GM18502 (cell line): Measurements from ENCODE around the gene P2RX5.

Experiments
- ATAC-seq: cut with Tn5 transposase; IDR thresholded peaks from one replicate; pipeline ENCODE4 v1.9.1; 2021; ENCODE audit warnings: mild to moderate bottlenecking; ENCODE audit not compliant: unreplicated experiment, poor library complexity

The P2RX5 gene

DNA sequence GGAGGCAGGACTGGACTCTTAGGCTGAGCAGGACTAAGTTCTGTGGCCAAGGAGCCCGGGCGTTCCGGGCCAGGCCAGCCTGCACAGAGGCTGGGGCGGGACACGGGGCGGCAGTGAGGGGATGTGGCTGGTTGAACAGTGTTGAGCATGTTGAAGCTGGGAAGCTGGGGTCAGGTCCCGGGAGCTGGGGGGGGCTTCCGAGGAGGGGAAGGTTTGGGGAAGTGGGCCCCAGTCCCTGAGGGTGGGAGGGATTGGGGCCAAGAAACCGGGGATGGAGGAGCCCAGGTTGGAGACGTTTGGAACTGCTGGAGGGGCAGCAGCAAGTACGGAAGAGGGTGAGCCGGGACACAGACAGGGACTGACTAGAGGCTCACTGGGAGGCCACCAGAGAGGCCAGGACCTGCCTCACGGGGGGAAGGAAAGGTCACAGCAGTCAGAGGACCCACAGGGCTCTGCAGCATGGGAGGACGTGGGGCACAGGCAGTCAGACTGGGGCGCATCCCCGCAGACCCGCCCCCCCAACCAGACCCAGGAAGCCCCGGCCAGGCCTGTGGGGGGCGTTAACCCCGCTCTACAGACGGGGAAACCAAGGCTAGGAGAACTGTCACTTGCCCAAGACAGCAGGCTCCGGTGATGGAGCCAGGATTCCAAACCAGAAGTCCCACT is 37.0 kb downstream of the P2RX5 start:
- no peak for ATAC-seq

GRCh38 chr17:3657874-3658783 is 37.8 kb downstream of the P2RX5 start:
- no peak for ATAC-seq

DNA sequence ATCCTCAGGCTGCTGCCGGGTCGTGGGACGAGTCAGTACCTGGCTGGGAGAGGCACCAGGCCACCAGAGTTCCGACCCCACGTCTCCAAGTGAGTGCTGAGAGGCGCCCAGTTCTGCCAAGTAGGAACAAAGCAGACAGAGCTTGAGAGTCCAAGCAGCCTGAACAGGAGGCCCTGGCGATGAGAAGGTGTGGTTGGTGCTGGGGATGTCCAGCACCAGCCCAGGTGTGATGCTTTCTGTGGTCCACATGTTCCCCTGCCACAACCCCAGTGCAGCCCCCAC is 38.4 kb downstream of the P2RX5 start:
- no peak for ATAC-seq

- no peak for ATAC-seq
Measured at GRCh38 chr17:3656755-3657587, 39.0 kb downstream of the P2RX5 start.

DNA sequence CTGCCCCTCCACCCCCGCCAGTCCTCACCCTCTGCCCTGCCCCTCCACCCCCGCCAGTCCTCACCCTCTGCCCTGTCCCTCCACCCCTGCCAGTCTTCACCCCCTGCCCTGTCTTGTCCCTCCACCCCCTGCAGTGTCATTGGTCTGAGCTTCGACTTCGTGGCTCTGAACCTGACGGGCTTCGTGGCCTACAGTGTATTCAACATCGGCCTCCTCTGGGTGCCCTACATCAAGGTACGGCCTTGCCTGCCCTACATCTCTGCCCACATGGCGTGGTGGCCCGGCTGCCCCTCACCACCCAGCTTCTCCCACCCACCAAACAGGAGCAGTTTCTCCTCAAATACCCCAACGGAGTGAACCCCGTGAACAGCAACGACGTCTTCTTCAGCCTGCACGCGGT is 39.6 kb downstream of the P2RX5 start:
- no peak for ATAC-seq

DNA sequence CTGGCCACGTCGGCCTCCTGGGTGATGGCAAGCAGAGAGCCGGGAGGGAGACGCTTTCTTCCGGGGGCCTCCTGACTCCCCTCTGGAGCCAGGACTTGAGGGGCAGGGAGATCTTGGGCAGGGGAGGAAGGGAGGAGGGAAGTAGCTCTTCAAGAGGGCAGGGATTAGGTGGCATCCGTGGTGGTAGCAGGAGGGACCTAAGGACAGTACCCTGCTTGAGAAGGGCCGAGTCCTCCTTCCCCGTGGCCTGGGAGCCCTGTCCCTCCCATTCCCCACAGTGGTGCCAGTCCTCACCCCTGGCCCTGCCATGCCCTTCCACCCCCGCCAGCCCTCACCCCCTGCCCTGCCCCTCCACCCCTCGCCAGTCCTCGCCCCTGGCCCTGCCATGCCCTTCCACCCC is 40.2 kb downstream of the P2RX5 start:
- ATAC-seq: no peak

- no peak for ATAC-seq
Measured at GRCh38 chr17:3647769-3648555, 48.0 kb downstream of the P2RX5 start.

GRCh38 chr17:3647251-3647650 is 48.7 kb downstream of the P2RX5 start:
- no peak for ATAC-seq

DNA sequence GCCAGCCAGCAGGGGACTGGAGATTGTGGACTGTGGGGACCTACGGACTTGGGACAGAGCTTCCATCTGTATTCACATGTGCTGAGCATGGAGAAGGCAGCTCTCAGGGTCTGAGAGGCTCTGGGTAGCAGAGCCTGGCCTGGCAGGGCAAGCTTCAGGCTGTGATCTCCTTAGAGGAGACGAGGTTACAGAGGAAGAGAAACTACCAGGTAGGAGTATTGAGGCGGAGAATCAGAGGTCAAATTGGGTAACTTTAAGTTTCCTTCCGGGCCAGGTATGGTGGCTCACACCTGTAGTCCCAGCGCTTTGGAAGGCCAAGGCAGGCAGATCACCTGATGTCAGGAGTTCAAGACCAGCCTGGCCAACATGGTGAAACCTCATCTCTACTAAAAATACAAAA is 50.6 kb downstream of the P2RX5 start:
- no peak for ATAC-seq

GRCh38 chr17:3643889-3644349 is 52.0 kb downstream of the P2RX5 start:
- ATAC-seq: no peak

- no peak for ATAC-seq
Measured at GRCh38 chr17:3641717-3642486, 54.1 kb downstream of the P2RX5 start.

- ATAC-seq: no peak
Measured at GRCh38 chr17:3641014-3641413, 54.9 kb downstream of the P2RX5 start.

DNA sequence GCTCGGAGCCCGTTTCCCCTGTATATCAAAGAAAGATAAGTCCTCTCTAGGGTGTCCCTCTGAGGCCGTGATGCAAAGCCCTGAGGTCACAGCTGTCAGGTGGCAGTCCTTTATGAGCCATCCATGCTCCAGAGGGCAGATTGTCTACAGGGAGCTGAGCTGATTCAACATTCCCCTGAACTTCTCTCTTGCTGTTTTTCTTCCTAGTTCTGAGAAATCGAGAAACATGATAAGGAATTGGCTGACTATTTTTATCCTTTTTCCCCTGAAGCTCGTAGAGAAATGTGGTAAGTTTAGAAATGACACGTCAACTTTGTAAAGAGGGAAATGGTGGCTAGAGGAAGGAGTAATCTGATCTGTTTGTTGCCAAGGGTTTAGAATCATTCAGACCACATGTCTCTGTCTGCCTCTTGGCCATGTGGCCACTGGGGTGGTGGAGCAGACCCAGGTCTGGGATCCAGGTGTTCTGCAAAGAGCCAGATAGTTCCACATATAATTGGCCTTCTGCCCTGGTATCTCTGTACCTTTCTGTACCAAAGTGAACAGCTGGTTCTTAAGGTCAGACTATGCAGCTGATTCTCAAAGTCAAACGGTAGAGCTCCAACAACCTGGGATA is 55.9 kb downstream of the P2RX5 start:
- no peak for ATAC-seq

GRCh38 chr17:3636908-3637373 is 59.0 kb downstream of the P2RX5 start:
- ATAC-seq: peak; percentile 7

- ATAC-seq: peak; percentile 92
Measured at GRCh38 chr17:3636154-3636907, 59.6 kb downstream of the P2RX5 start, which contains the start of the genes CTNS and SHPK. CTNS (plus strand) TSS chr17:3636760; CDS start chr17:3640207, 3,447 bp downstream. SHPK (minus strand) TSS chr17:3636250; CDS start chr17:3636219, 31 bp downstream.

DNA sequence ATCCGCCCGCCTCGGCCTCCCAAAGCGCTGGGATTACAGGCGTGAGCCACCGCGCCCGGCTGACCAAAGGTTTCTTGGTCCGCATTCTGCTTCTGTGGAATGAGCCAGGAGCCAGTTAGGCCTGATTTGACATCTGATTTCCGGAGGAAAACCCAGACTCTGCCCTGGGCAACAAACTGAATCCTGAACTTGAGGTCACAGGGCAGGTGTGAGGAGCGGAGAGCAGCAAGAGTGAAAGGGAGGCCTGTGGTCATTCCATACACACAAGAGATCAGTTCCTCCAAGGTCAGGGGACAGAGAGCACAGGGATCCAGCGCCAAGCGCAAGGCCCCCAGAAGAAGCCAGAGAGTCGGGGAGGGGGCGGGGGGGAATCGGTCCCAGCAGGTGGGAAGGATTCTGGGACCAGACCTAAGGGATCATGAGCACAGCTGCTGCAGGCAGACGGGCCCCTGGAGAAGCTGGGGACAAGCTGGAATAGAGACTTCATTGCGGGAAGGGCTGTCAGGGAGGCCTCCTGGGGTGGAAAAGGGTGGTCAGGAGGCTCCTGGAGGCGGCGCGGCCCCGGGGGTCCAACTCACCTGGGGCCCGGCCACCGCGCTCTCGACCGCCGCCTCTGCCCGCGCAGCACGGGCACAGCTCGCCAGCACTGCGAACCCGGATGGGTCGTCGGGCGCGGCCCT is 60.3 kb downstream of the P2RX5 start:
- ATAC-seq: peak; percentile 26

DNA sequence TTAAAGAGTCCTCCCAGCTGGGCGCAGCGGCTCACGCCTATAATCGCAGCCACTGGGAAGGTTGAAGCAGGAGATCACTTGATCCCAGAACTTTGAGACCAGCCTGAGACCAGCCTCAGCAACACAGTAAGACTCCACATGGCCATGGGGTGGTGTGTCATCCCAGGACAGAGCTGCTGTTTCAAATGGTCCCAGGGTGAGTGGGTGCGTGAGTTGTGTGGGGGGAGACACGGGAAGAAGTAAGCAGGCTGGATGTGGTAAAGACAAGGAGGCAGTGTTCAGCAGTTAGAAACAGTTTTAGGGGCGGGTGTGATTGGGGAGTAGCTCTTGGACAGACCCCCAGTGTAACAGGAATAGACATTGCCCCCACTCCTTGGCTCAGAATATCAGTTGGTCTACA is 63.7 kb downstream of the P2RX5 start:
- ATAC-seq: no peak
